A204.1 (cell line): ENCODE measurements around the gene TEAD3.

Experiments used
- FAIRE-seq: peaks from 2 replicates; lab custom pipeline; 2012; peaks lifted over from hg19 to GRCh38; lab: Jason Lieb, UNC

The TEAD3 gene

GRCh38 chr6:35512006-35512405, 15.1 kb upstream of the TEAD3 start:
- FAIRE-seq = no peak

- FAIRE-seq = no peak
These were observed 14.7 kb upstream of the TEAD3 start for GRCh38 chr6:35511562-35511941.

- no peak for FAIRE-seq
These were observed 14.2 kb upstream of the TEAD3 start for GRCh38 chr6:35510916-35511561.

- no peak for FAIRE-seq
These were observed 11.7 kb upstream of the TEAD3 start for GRCh38 chr6:35508542-35508941.

- FAIRE-seq = no peak
These were observed 11.1 kb upstream of the TEAD3 start for GRCh38 chr6:35508027-35508426.

GRCh38 chr6:35507221-35507620, 10.3 kb upstream of the TEAD3 start:
- no peak for FAIRE-seq

GRCh38 chr6:35506536-35506935, 9.7 kb upstream of the TEAD3 start:
- FAIRE-seq = no peak

GRCh38 chr6:35505999-35506412, 9.1 kb upstream of the TEAD3 start:
- FAIRE-seq = no peak

GRCh38 chr6:35503534-35503933, 6.7 kb upstream of the TEAD3 start:
- FAIRE-seq = no peak

GRCh38 chr6:35501784-35502183, 4.9 kb upstream of the TEAD3 start:
- FAIRE-seq = no peak

- no peak for FAIRE-seq
These were observed 3.9 kb upstream of the TEAD3 start for GRCh38 chr6:35500782-35501181.

- no peak for FAIRE-seq
These were observed 2.5 kb upstream of the TEAD3 start for GRCh38 chr6:35499372-35499771.

GRCh38 chr6:35498422-35499067, 1.7 kb upstream of the TEAD3 start:
- no peak for FAIRE-seq

GRCh38 chr6:35497571-35498421, 917 bp upstream of the TEAD3 start:
- no peak for FAIRE-seq

GRCh38 chr6:35496036-35496840, 641 bp downstream of the TEAD3 start:
- FAIRE-seq = no peak

- no peak for FAIRE-seq
These were observed 1.4 kb downstream of the TEAD3 start for GRCh38 chr6:35495258-35496035.

- no peak for FAIRE-seq
These were observed 2.7 kb downstream of the TEAD3 start for GRCh38 chr6:35494161-35494563.

GRCh38 chr6:35493307-35493983, 3.4 kb downstream of the TEAD3 start:
- no peak for FAIRE-seq

- no peak for FAIRE-seq
These were observed 4.0 kb downstream of the TEAD3 start for GRCh38 chr6:35492974-35493284.

- no peak for FAIRE-seq
These were observed 4.5 kb downstream of the TEAD3 start for GRCh38 chr6:35492258-35492973.
